SH-SY5Y (cell line): ENCODE measurements around the gene CHN2.

Experiments used
- GATA2 ChIP-seq: IDR thresholded peaks from 2 replicates; pipeline ENCODE4 v1.6.1; 2011; ENCODE audit warnings: mild to moderate bottlenecking, low read depth, low read length
- GATA3 ChIP-seq: IDR thresholded peaks from 2 replicates; pipeline ENCODE4 v1.6.1; 2011; ENCODE audit warnings: low read depth, mild to moderate bottlenecking, low read length, moderate library complexity

DNA sequence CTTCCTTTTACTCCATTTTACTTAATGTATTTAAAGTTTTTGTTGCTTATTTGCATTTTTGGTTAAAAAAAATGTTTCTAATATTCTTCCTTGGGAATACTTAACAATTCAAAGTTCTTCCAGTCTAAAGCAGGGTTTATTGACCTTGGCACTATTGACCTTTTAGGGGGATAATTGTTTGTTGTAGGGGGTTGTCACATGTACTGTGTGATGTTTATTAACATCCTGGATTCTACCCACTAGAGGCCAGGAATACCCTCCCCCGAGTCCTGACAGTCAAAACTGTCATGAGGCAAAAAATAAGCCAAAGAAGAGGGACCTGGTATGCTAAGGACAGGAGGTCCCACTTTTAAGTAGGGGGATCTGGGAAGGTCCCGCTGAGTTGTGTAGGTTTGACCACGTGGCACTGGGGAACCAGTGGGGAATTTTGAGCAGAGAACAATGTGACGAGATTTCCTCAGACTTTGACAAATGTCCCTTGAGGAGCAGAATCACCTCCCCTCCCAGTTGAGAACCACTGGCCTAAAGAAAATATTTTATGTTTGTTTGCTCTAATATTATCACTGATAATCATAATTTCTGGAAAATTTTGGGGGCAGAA lies 190.7 kb downstream of the CHN2 start:
- no peak for TF ChIP-seq GATA3
- TF ChIP-seq GATA2: no peak
